HG03432 (cell line): ENCODE results near the gene TPI1.
"Not testable (repeated sequence)": the region's sequence is repeated elsewhere in the genome, so short reads cannot be mapped to it uniquely, and the experiment has no call there.

ENCODE experiments used
- ATAC-seq: cut with Tn5 transposase; IDR thresholded peaks from one replicate; pipeline ENCODE4 v1.9.1; 2021; ENCODE audit warnings: mild to moderate bottlenecking, moderate library complexity; ENCODE audit not compliant: unreplicated experiment

TPI1 gene

GRCh38 chr12:6866163-6866919 is 990 bp upstream of the TPI1 start:
- no peak for ATAC-seq

GRCh38 chr12:6866920-6867412 is 365 bp upstream of the TPI1 start:
- peak; percentile 13 for ATAC-seq

GRCh38 chr12:6868211-6869048 is 1.1 kb downstream of the TPI1 start:
- no peak for ATAC-seq

GRCh38 chr12:6869049-6870021 is 2.0 kb downstream of the TPI1 start:
- ATAC-seq: no peak

- not testable (repeated sequence) for ATAC-seq
Measured at GRCh38 chr12:6870304-6870703, 3.0 kb downstream of the TPI1 start.

GRCh38 chr12:6871052-6871957 is 4.0 kb downstream of the TPI1 start:
- no peak for ATAC-seq

GRCh38 chr12:6872073-6873048 is 5.0 kb downstream of the TPI1 start:
- peak; percentile 36 for ATAC-seq

GRCh38 chr12:6873094-6874014 is 6.0 kb downstream of the TPI1 start, which contains the start of gene SPSB2:
SPSB2 (minus strand) TSS chr12:6873303; CDS start chr12:6872901, 402 bp downstream.
- ATAC-seq: peak; percentile 73

GRCh38 chr12:6874015-6874368 is 6.7 kb downstream of the TPI1 start:
- not testable (repeated sequence) for ATAC-seq

GRCh38 chr12:6879824-6880223 is 12.5 kb downstream of the TPI1 start:
- ATAC-seq: not testable (repeated sequence)

- ATAC-seq: no peak
Measured at GRCh38 chr12:6883252-6883651, 15.9 kb downstream of the TPI1 start.

- ATAC-seq: no peak
Measured at GRCh38 chr12:6883683-6884082, 16.4 kb downstream of the TPI1 start.

GRCh38 chr12:6884539-6884938 is 17.2 kb downstream of the TPI1 start:
- ATAC-seq: no peak

- not testable (repeated sequence) for ATAC-seq
Measured at GRCh38 chr12:6886206-6886999, 19.1 kb downstream of the TPI1 start.

GRCh38 chr12:6887460-6887859 is 20.1 kb downstream of the TPI1 start:
- no peak for ATAC-seq

- ATAC-seq: no peak
Measured at GRCh38 chr12:6888360-6888759, 21.0 kb downstream of the TPI1 start.

- ATAC-seq: not testable (repeated sequence)
Measured at GRCh38 chr12:6888794-6889193, 21.5 kb downstream of the TPI1 start.
